Stimulated activated CD4-positive, alpha-beta T cell treated with anti-CD3 and anti-CD28 coated beads, Interleukin-15, amount 100 ng/mL, for 24 hours (primary cell): ENCODE results near the gene TAOK2.
"Not testable (repeated sequence)": the region's sequence is repeated elsewhere in the genome, so short reads cannot be mapped to it uniquely, and the experiment has no call there.

Source experiments
- DNase-seq: peaks from one replicate; pipeline ENCODE4 v3.0.0-alpha.2; 2020

Gene TAOK2

DNA sequence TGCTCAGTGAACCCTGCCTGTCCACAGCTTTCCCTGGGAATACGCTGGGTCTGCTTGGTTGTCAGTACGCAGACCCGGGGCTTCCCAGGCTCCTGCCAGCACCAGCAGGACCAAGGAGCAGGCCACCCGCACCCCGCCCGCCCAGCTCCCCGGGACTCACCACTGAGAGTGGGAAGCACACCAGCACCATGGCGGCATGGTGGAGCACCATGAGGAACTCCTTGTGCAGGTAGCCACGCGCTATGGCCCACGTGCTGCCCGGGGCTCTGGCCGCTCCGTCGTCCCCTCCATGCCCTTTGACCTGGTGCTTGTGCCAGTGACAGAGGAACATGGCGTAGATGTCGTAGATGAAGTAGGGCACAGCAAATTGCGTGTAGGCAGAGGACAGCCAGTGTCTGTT is 52.8 kb downstream of the TAOK2 start:
- DNase-seq = no peak

GRCh38 chr16:30027588-30028437 is 54.1 kb downstream of the TAOK2 start:
- DNase-seq = no peak

DNA sequence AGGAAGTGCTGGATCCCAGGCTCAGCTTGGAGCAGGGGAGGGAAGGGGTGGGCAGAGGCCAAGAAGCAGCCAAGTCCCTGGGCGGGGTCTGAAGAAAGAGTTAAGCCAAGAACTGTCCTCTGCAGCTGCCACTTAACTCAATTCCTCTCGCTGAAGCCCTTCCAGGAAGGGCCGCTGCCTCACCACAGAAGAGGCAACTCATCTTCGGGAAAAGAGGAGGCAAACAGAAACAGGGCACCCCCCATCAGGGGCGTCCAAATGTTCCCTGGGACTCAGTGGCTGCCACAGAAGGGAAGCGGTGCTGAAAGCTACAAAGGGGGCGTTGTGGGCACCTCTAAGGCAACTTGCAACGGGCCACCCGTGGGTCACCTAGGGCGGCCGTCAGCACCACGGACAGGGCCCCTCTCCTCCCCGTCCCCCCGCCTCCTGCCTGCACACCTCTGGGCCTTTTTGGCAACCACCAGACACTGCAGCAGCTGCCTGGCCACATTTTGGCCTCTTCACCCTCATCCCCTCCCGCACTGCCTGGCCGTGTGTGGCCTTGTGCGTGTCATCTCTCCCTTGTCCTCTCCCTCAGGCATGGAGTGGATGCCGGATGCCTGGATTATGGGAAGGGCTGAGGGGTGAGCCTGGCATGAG is 54.9 kb downstream of the TAOK2 start:
- peak; percentile 29 for DNase-seq

DNA sequence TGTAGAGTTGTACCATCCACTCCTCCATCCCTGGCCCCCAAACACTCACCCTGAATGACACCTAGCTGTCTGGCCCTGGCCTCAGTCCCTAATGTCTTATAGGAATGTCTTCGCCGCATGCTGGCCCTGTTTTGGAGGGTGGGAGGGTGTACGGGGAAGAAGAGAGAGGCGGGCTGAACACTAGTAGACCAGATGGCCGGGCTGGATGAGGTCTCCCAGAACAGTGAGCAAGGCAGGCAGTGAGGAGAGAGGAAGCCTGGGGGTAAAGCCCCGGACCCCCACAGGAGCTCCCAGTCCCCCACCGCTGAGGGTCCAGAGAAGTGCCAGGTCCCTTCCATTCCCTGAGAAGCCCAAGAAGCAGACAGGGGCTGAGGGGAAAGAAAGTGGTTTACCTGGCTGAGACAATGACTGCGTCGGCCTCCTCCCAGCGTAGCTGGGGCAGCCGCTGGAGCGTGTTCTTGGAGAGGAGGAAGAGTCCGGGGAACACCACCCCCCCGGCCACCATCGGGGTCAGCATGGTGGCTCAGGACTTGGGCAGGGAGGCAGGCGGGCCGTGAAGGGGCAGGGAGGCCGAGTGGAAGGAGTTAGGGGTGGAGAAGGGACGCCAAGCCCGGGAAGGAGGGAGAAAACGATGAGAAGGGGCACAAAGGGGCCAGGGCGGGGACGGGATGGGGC is 56.5 kb downstream of the TAOK2 start:
- DNase-seq = no peak

GRCh38 chr16:30030841-30031413 is 57.3 kb downstream of the TAOK2 start, which contains the start of gene TLCD3B:
TSS of gene TLCD3B (minus strand) at chr16:30031271. CDS start at chr16:30030527, 744 bp downstream.
- DNase-seq = no peak

DNA sequence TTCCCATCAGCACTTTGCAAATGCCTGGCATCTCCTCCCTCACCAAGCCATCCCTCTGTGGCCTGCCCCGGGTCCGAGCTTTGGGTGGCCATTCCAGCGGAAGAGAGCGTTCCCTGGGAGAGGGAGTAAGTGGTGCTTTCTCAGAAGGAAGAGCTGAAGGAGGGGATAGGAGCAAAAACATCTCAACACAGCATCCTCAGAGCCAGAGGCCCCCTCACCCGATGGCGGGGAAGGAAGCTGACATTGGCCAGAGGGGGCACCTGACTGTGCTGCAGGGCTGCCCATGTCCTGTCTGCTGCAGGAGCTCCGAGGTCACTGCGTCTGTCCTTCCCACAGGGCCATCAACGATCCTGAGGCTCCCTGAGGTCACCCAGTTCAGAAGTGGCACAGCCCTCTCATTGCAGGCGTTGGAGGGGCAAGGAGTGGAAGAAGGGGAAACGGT is 57.8 kb downstream of the TAOK2 start:
- no peak for DNase-seq

DNA sequence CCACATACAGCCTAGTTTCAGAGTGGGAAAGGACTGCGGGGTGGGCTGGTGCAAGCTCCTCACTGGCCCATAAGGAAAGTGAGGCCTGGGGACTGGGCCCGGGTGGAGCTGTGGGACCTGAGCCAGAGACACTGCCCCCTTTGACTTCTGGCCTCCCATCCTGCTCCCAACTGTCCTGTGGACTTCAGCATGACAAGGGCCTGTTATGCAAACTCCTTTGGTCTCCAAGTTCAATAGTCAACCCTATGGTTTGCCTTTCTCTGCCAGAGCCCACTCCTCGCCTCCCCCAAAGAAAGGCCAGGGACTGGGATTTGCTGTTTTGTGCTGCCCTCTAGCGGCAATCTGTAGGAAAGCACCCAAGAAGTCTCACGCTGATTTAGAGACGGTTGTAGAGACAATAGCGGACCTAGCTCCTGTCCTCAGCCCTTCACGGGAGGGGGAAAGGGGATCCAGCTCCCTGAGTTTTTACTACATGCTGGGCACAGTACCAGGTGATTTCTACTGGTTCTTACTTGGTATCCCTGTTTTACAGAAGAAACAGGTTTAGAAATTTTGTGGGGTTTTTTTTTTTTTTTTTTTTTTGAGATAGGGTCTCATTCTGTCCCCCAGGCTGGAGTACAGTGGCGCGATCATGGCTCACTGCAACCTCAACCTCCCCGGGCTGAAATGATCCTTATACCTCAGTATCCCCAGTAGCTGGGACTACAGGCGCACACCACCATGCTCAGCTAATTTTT is 58.6 kb downstream of the TAOK2 start:
- DNase-seq = peak; percentile 74

- DNase-seq = peak; percentile 38
These were observed 59.6 kb downstream of the TAOK2 start for GRCh38 chr16:30033270-30033669.

DNA sequence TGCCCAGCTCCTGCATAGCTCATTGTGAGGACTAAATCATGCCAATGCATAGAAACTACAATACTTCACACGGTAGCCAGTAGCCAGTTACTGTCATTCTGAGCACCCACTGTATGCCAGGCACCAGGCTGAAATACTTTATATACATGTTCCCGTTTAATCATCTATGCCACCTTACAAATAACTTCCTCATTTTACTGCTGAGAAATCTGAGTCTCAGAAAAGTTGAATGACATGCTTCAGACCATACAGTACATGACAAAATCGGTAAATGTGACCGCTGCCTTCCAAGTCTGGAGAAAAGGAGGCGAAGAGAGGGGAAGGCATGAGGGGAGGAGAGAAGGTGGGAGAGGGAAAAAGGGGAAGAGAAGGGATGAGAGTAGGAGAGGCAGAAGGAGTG is 66.6 kb downstream of the TAOK2 start:
- DNase-seq = no peak

- not testable (repeated sequence) for DNase-seq
These were observed 67.0 kb downstream of the TAOK2 start for GRCh38 chr16:30040690-30041089.

DNA sequence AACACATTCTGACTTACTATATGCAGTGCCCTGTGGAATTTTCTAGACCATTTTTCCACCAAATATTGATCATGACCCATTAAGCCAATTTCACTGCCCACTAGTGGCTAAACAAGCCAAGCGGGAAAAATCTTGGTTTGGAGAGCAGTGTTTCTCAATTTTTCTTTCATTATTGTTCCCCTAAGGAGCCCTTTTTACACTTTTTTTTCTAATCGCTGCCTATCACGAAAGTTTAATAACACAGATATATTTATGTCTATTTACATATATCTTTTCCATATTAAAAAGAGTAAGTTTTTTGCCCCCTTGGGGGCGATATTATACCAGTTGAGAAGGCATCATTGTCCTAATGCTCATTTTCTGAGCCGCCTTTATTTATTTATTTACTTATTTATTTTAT is 68.2 kb downstream of the TAOK2 start:
- DNase-seq = no peak
